Gastrocnemius medialis (tissue), 4 donors: ENCODE results near the gene SLC16A9.

Experiments
- POLR2A ChIP-seq, 2 donors: fragments of 450-650 bp; IDR thresholded peaks; one replicate each; pipeline ENCODE4 v1.6.1; 2017; ENCODE audit warnings: antibody characterized with exemption in 2 of 2, mild to moderate bottlenecking in 2 of 2, moderate library complexity in 2 of 2
- TF ChIP-seq, protein P1 (sequence below), 5 experiments: fragments of 450-650 bp in 3 of 5; fragments of 200-600 bp in 2 of 5; sonication (generic) in 2 of 5; IDR thresholded peaks in 4 of 5; conservative IDR thresholded peaks in 1 of 5; 1 replicate in 4 of 5; 2 replicates in 1 of 5; pipeline ENCODE4 v1.5.1; 2016 to 2019; ENCODE audit warnings: antibody characterized with exemption in 5 of 5, mild to moderate bottlenecking in 3 of 5, moderate library complexity in 3 of 5

DNA sequence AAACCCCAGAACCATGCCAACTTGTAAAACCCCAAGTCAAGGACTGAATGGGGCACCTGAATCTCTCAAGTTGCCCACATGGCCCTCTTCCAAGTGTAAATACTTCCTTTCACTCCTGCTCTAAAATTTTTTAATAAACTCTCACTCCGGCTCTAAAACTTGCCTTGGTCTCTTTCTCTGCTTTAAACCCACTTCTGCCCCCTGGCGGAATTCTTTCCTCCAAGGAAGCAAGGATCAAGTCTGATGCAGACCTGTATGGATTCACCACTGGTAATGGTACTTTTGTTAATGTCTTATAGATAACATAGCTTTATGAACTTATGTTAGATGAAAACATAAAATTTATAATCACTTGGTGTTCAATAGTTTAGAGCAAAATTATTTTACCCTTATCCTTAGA, 33.8 kb downstream of the SLC16A9 start:
- TF ChIP-seq, protein P1, sequence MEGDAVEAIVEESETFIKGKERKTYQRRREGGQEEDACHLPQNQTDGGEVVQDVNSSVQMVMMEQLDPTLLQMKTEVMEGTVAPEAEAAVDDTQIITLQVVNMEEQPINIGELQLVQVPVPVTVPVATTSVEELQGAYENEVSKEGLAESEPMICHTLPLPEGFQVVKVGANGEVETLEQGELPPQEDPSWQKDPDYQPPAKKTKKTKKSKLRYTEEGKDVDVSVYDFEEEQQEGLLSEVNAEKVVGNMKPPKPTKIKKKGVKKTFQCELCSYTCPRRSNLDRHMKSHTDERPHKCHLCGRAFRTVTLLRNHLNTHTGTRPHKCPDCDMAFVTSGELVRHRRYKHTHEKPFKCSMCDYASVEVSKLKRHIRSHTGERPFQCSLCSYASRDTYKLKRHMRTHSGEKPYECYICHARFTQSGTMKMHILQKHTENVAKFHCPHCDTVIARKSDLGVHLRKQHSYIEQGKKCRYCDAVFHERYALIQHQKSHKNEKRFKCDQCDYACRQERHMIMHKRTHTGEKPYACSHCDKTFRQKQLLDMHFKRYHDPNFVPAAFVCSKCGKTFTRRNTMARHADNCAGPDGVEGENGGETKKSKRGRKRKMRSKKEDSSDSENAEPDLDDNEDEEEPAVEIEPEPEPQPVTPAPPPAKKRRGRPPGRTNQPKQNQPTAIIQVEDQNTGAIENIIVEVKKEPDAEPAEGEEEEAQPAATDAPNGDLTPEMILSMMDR (IDR thresholded peaks at IDR 0.05 in 4 of 5, conservative IDR thresholded peaks at IDR 0.05 in 1 of 5) = no peak
- TF ChIP-seq POLR2A (IDR thresholded peaks at IDR 0.05) = no peak
